CD14-positive monocyte (primary cell): ENCODE data around the gene DAP3. TPM values are rescaled to one million over a fixed set of nuclear protein-coding genes. Genes with fewer than 3 reads are reported as not detected.
"Not testable (repeated sequence)": the region's sequence is repeated elsewhere in the genome, so short reads cannot be mapped to it uniquely, and the experiment has no call there.

Experiments
- DNase-seq, 3 donors: peaks; one replicate each; pipeline ENCODE4 v3.0.0-alpha.2; 2011 to 2022
- H2AFZ ChIP-seq: 2 replicates; pipeline ENCODE4 v1.6.0; 2012; ENCODE audit warnings: mild to moderate bottlenecking, low read depth, low read length, inconsistent platforms; ENCODE audit not compliant: insufficient read depth, poor library complexity, severe bottlenecking
- H3K27ac ChIP-seq, 2 donors: 1 replicate in 1 of 2; 2 replicates in 1 of 2; pipeline ENCODE4 v1.5.1; 2012 to 2013; ENCODE audit warnings: low read length in 2 of 2, control low read depth in 1 of 2, inconsistent platforms in 1 of 2, low read depth in 1 of 2, mild to moderate bottlenecking in 1 of 2
- H3K27me3 ChIP-seq, 2 donors: one replicate each; pipeline versions ENCODE4 v1.6.0 to v1.6.1; 2011 to 2013; ENCODE audit warnings: low read length in 2 of 2; ENCODE audit not compliant: control insufficient read depth in 2 of 2, insufficient read depth in 2 of 2
- H3K36me3 ChIP-seq, 2 donors: replicated peaks in 1 of 2; 1 replicate in 1 of 2; 2 replicates in 1 of 2; pipeline versions ENCODE4 v1.5.1 to v1.6.1; 2012 to 2013; ENCODE audit warnings: low read length in 2 of 2, control low read depth in 1 of 2, inconsistent platforms in 1 of 2, mild to moderate bottlenecking in 1 of 2; ENCODE audit not compliant: insufficient read depth in 2 of 2, control insufficient read depth in 1 of 2
- H3K4me1 ChIP-seq, 2 donors: 1 replicate in 1 of 2; 2 replicates in 1 of 2; pipeline versions ENCODE4 v1.5.1 to v1.6.1; 2012 to 2013; ENCODE audit warnings: low read length in 2 of 2, control low read depth in 1 of 2, inconsistent platforms in 1 of 2, mild to moderate bottlenecking in 1 of 2, moderate library complexity in 1 of 2; ENCODE audit not compliant: insufficient read depth in 2 of 2, control insufficient read depth in 1 of 2
- H3K4me2 ChIP-seq: replicated peaks from 2 replicates; pipeline ENCODE3; 2012; ENCODE audit warnings: low read length, moderate library complexity, mild to moderate bottlenecking; ENCODE audit not compliant: poor library complexity, severe bottlenecking; ENCODE audit errors: extremely low read depth
- H3K4me3 ChIP-seq, 3 experiments: fragments of 200-600 bp in 1 of 3; sonication (generic) in 1 of 3; replicated peaks in 1 of 3; 1 replicate in 2 of 3; 2 replicates in 1 of 3; pipeline ENCODE4 v1.5.1; 2011 to 2013; ENCODE audit warnings: low read length in 3 of 3, mild to moderate bottlenecking in 3 of 3, control low read depth in 2 of 3, low read depth in 2 of 3, inconsistent platforms in 1 of 3, moderate library complexity in 1 of 3
- H3K79me2 ChIP-seq: 2 replicates; pipeline ENCODE4 v1.6.0; 2012; ENCODE audit warnings: mild to moderate bottlenecking, control low read depth, inconsistent platforms, low read length, moderate library complexity; ENCODE audit not compliant: insufficient read depth
- H3K9ac ChIP-seq: 2 replicates; pipeline ENCODE4 v1.6.0; 2017; ENCODE audit warnings: low read length, mild to moderate bottlenecking; ENCODE audit not compliant: insufficient read depth, poor library complexity, severe bottlenecking
- H3K9me3 ChIP-seq, 2 donors: replicated peaks in 1 of 2; 1 replicate in 1 of 2; 2 replicates in 1 of 2; pipeline versions ENCODE4 v1.5.1 to v1.6.1; 2012 to 2013; ENCODE audit warnings: low read length in 2 of 2, control low read depth in 1 of 2; ENCODE audit not compliant: control insufficient read depth in 1 of 2, insufficient read depth in 1 of 2
- H4K20me1 ChIP-seq: 2 replicates; pipeline ENCODE4 v1.6.0; 2012; ENCODE audit warnings: mild to moderate bottlenecking, low read length, control low read depth, moderate library complexity; ENCODE audit not compliant: insufficient read depth
- H3K27ac Mint-ChIP-seq, 7 donors: one replicate each; pipeline ENCODE4 v1.8.0; 2020; ENCODE audit warnings: mild to moderate bottlenecking in 7 of 7, mixed read lengths in 7 of 7, moderate library complexity in 6 of 7, inconsistent platforms in 2 of 7
- H3K27me3 Mint-ChIP-seq, 3 donors: one replicate each; pipeline ENCODE4 v1.8.0; 2021 to 2022; ENCODE audit warnings: low read depth in 3 of 3, mild to moderate bottlenecking in 3 of 3, mixed read lengths in 3 of 3, moderate library complexity in 3 of 3, inconsistent platforms in 1 of 3
- H3K36me3 Mint-ChIP-seq, 2 donors: one replicate each; pipeline ENCODE4 v1.8.0; 2020; ENCODE audit warnings: mixed read lengths in 2 of 2, inconsistent platforms in 1 of 2, mild to moderate bottlenecking in 1 of 2
- H3K4me1 Mint-ChIP-seq: one replicate; pipeline ENCODE4 v1.8.0; 2020; ENCODE audit warnings: mild to moderate bottlenecking, mixed read lengths
- H3K4me3 Mint-ChIP-seq, 2 donors: one replicate each; pipeline ENCODE4 v1.8.0; 2020; ENCODE audit warnings: mild to moderate bottlenecking in 2 of 2, mixed read lengths in 2 of 2, moderate library complexity in 1 of 2
- H3K9me3 Mint-ChIP-seq, 7 donors: one replicate each; pipeline ENCODE4 v1.8.0; 2020 to 2022; ENCODE audit warnings: mixed read lengths in 7 of 7, mild to moderate bottlenecking in 6 of 7, moderate library complexity in 6 of 7, inconsistent platforms in 2 of 7
- WGBS: methylation state at CpG from one replicate; pipeline ENCODE4 v1.1.5; 2013; ENCODE audit warnings: missing lambda C conversion rate; ENCODE audit not compliant: insufficient coverage; 5-methylcytosine and 5-hydroxymethylcytosine counted together
- intact Hi-C, 2 donors: fragments of 100-400 bp; cut with micrococcal nuclease; formaldehyde crosslinking; loops; one replicate each; pipeline versions ENCODE4 v1.15.0 to v1.15.1; 2023
- polyA plus RNA-seq, 3 donors: library from polyadenylated mRNA; depleted of rRNA in 1 of 3; unstranded in 2 of 3; stranded (reverse) in 1 of 3; fragments of 300-500 nt in 2 of 3; fragments of >200 nt in 1 of 3; fragmentation: Illumina TruSeq in 2 of 3; gene quantifications; 1 replicate in 2 of 3; 2 replicates in 1 of 3; pipeline ENCODE4 v1.2.3, GENCODE V29; 2012 to 2021
- TF ChIP-seq, protein P1 (sequence below): fragments of 200-600 bp; IDR thresholded peaks from one replicate; pipeline ENCODE4 v1.8.0; 2022; ENCODE audit warnings: antibody characterized with exemption, mild to moderate bottlenecking

The DAP3 gene
- polyA plus RNA-seq, 3 donors, result 69.0 to 79.3 (median 72.7) TPM

DNA sequence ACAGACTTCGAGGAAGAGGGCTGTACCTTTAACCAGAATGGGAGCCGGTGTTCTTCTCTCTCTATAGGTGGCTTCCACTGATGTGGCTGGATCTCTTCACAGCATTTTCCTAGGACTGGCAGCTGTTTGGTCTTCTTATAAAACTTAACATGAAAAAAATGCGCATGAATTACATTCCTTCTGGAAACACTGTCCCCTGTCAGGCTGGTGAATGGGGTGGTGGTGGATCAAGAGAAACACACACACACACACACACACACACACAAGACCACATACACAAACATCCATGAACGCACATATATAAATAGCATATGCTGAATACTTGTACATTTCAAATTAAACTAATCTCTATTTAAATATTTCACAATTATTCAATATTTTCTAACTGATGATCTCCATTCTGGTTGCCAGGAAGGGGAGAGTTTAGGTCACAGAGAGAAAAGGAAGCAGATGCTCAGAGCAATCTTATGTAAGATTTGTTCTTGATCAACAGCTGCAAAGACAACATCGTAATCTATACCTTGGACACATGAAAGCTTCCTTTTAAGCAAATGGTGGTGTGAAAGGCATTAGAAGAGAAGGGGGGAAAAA is 78.6 kb downstream of the DAP3 start:
- Histone ChIP-seq H3K36me3 (peaks cover 66 to 87% of the 10 kb centered on the region in 2 donors), H3K4me1 (peaks cover 19 to 24% of the 10 kb centered on the region in 2 donors)
- peaks cover 73 to 87% of the 10 kb centered on the region in 2 donors for H3K36me3 Mint-ChIP-seq
- H3K9me3 ChIP-seq, H3K4me2 ChIP-seq, DNase-seq, H3K27me3 ChIP-seq, H3K4me3 ChIP-seq, H3K27ac ChIP-seq, H4K20me1 ChIP-seq, H2AFZ ChIP-seq, intact Hi-C loops, H3K9ac ChIP-seq, H3K79me2 ChIP-seq, H3K9me3 Mint-ChIP-seq, H3K4me3 Mint-ChIP-seq, H3K27me3 Mint-ChIP-seq: not testable (repeated sequence)
- no CpG with 5 or more reads among the region's 5 CpGs for WGBS
- peaks cover 25% of the 10 kb centered on the region for H3K4me1 Mint-ChIP-seq
- H3K27ac Mint-ChIP-seq, result peak overlapping the region in 1 of 7 donors; percentile 50

DNA sequence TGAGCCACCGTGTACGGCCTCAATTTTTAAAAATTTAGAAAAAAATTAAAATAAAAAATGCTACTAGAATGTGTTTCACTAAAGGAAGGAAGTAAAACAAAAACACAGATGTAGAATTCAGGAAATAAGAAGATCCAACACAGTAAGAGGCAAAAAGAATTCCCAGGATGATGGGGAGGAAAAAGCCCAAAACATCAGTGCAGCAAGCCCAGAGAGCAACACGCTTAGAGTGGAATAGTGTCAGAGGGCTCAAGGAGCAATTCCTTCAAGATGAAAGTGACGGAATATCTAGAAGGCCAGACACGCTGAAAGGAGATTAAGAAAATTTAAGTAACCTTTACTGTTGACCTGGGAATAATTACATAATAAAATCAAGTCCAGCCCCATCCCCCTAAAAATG is 80.4 kb downstream of the DAP3 start:
- H3K27me3 ChIP-seq, result no peaks in the 10 kb centered on the region
- H3K79me2 ChIP-seq, result no peaks in the 10 kb centered on the region
- no CpG with 5 or more reads among the region's 5 CpGs for WGBS
- H3K9ac ChIP-seq, result no peak overlapping the region
- peaks cover 81 to 94% of the 10 kb centered on the region in 2 donors for H3K36me3 Mint-ChIP-seq
- H3K4me1 ChIP-seq, result peaks cover 8 to 10% of the 10 kb centered on the region in 2 donors
- TF ChIP-seq, protein P1, sequence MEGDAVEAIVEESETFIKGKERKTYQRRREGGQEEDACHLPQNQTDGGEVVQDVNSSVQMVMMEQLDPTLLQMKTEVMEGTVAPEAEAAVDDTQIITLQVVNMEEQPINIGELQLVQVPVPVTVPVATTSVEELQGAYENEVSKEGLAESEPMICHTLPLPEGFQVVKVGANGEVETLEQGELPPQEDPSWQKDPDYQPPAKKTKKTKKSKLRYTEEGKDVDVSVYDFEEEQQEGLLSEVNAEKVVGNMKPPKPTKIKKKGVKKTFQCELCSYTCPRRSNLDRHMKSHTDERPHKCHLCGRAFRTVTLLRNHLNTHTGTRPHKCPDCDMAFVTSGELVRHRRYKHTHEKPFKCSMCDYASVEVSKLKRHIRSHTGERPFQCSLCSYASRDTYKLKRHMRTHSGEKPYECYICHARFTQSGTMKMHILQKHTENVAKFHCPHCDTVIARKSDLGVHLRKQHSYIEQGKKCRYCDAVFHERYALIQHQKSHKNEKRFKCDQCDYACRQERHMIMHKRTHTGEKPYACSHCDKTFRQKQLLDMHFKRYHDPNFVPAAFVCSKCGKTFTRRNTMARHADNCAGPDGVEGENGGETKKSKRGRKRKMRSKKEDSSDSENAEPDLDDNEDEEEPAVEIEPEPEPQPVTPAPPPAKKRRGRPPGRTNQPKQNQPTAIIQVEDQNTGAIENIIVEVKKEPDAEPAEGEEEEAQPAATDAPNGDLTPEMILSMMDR, result no peak
- no peak for DNase-seq
- H3K4me3 ChIP-seq, result no peak overlapping the region
- H3K27me3 Mint-ChIP-seq, result peaks cover 0 to 4% (median 1%) of the 10 kb centered on the region in 3 donors
- no peak overlapping the region for H2AFZ ChIP-seq
- intact Hi-C loops, result no loop called here
- no peak overlapping the region for H3K27ac Mint-ChIP-seq
- H3K27ac ChIP-seq, result no peak overlapping the region
- no peak overlapping the region for H3K4me2 ChIP-seq
- H3K36me3 ChIP-seq, result peaks cover 79 to 95% of the 10 kb centered on the region in 2 donors
- no peak overlapping the region for H3K4me3 Mint-ChIP-seq
- peaks cover 3% of the 10 kb centered on the region for H4K20me1 ChIP-seq
- peaks cover 13% of the 10 kb centered on the region for H3K4me1 Mint-ChIP-seq
- no peaks in the 10 kb centered on the region for H3K9me3 Mint-ChIP-seq
- no peaks in the 10 kb centered on the region for H3K9me3 ChIP-seq
